GM21528 (cell line): ENCODE measurements around the gene TAF3.

Source experiments
- ATAC-seq: cut with Tn5 transposase; IDR thresholded peaks from one replicate; pipeline ENCODE4 v1.9.1; 2021; ENCODE audit warnings: mild to moderate bottlenecking, moderate library complexity; ENCODE audit not compliant: unreplicated experiment, low FRiP score

The TAF3 gene

GRCh38 chr10:8041992-8042720 lies 223.9 kb downstream of the TAF3 start:
- ATAC-seq: no peak

GRCh38 chr10:8042721-8043568 lies 224.6 kb downstream of the TAF3 start:
- no peak for ATAC-seq

GRCh38 chr10:8043569-8044306 lies 225.4 kb downstream of the TAF3 start:
- ATAC-seq: no peak

GRCh38 chr10:8044331-8044907 lies 226.1 kb downstream of the TAF3 start:
- no peak for ATAC-seq

- no peak for ATAC-seq
These were observed 226.8 kb downstream of the TAF3 start for GRCh38 chr10:8044908-8045725.

GRCh38 chr10:8045726-8046494 lies 227.6 kb downstream of the TAF3 start:
- no peak for ATAC-seq

- no peak for ATAC-seq
These were observed 229.4 kb downstream of the TAF3 start for GRCh38 chr10:8047452-8048280.

- no peak for ATAC-seq
These were observed 230.1 kb downstream of the TAF3 start for GRCh38 chr10:8048281-8049008.

- no peak for ATAC-seq
These were observed 230.9 kb downstream of the TAF3 start for GRCh38 chr10:8049045-8049864.

- ATAC-seq: no peak
These were observed 231.7 kb downstream of the TAF3 start for GRCh38 chr10:8049865-8050555.

- no peak for ATAC-seq
These were observed 232.3 kb downstream of the TAF3 start for GRCh38 chr10:8050556-8051108.

GRCh38 chr10:8051109-8051821 lies 233.0 kb downstream of the TAF3 start:
- ATAC-seq: no peak

GRCh38 chr10:8051851-8052257 lies 233.5 kb downstream of the TAF3 start:
- no peak for ATAC-seq

- no peak for ATAC-seq
These were observed 234.1 kb downstream of the TAF3 start for GRCh38 chr10:8052341-8052955.

GRCh38 chr10:8052956-8053445 lies 234.7 kb downstream of the TAF3 start:
- ATAC-seq: no peak
